Measurements from ENCODE around the gene CD46.

DNA sequence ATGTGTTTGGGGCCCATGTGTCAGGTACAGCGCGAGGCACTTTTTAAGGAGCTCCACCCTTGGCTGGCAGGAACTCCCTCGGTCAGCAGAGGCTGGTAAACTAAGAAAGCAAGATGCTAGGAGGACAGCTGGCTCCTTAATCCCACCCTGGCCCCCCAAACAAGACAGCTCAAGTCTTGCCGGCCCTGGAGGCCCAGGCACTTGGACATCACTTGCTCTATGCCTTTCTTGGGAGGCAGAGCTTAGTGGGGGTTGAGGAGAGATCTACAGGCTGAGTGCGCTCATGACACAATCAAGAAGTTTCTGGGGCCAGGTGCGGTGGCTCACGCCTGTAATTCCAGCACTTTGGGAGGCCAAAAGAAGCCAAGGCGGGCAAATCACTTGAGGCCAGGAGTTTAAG lies 80.9 kb downstream of the CD46 start:
- TF ChIP-seq, protein P1, sequence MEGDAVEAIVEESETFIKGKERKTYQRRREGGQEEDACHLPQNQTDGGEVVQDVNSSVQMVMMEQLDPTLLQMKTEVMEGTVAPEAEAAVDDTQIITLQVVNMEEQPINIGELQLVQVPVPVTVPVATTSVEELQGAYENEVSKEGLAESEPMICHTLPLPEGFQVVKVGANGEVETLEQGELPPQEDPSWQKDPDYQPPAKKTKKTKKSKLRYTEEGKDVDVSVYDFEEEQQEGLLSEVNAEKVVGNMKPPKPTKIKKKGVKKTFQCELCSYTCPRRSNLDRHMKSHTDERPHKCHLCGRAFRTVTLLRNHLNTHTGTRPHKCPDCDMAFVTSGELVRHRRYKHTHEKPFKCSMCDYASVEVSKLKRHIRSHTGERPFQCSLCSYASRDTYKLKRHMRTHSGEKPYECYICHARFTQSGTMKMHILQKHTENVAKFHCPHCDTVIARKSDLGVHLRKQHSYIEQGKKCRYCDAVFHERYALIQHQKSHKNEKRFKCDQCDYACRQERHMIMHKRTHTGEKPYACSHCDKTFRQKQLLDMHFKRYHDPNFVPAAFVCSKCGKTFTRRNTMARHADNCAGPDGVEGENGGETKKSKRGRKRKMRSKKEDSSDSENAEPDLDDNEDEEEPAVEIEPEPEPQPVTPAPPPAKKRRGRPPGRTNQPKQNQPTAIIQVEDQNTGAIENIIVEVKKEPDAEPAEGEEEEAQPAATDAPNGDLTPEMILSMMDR (IDR thresholded peaks at IDR 0.05), result no peak
- TF ChIP-seq EZH2 (IDR thresholded peaks at IDR 0.05; ENCODE audit: borderline replicate concordance, insufficient read depth, low read depth, low read length, poor library complexity, severe bottlenecking), result no peak
